WTC11 (cell line): ENCODE data around the gene COL6A3. TPM values are rescaled to one million over a fixed set of nuclear protein-coding genes. Genes with fewer than 3 reads are reported as not detected.

Source experiments
- ATAC-seq: fragments of 200-7000 bp; cut with Tn5 transposase; 2 replicates; pipeline ENCODE4 v1.10.0; 2021; ENCODE audit warnings: mild to moderate bottlenecking, moderate library complexity
- CTCF ChIA-PET: fragments of 300-600 bp; sonication (Branson Sonifier 250); formaldehyde crosslinking; loops from one replicate; lab custom pipeline; 2021; ENCODE audit warnings: antibody characterized with exemption; lab: Charles Lee
- POLR2A ChIA-PET: fragments of 350-600 bp; sonication (Branson Sonifier 250); formaldehyde crosslinking; loops from one replicate; lab custom pipeline; 2021; ENCODE audit warnings: antibody characterized with exemption; lab: Charles Lee
- DNase-seq: peaks from one replicate; pipeline ENCODE4 v3.0.0; 2021; ENCODE audit warnings: low spot score
- H3K27ac Mint-ChIP-seq: 2 replicates; pipeline ENCODE4 v1.8.0; 2021; ENCODE audit warnings: mixed read lengths
- H3K27me3 Mint-ChIP-seq: 2 replicates; pipeline ENCODE4 v1.8.0; 2021; ENCODE audit warnings: low read depth, mild to moderate bottlenecking, moderate library complexity, mixed read lengths
- H3K36me3 Mint-ChIP-seq: 2 replicates; pipeline ENCODE4 v1.8.0; 2021; ENCODE audit warnings: mixed read lengths
- H3K4me1 Mint-ChIP-seq: 2 replicates; pipeline ENCODE4 v1.8.0; 2022; ENCODE audit warnings: mixed read lengths
- H3K4me3 Mint-ChIP-seq: 2 replicates; pipeline ENCODE4 v1.8.0; 2021; ENCODE audit warnings: mild to moderate bottlenecking, moderate library complexity, mixed read lengths
- H3K9me3 Mint-ChIP-seq: 2 replicates; pipeline ENCODE4 v1.8.0; 2021; ENCODE audit warnings: mixed read lengths
- CBFB ChIP-seq: sonication (generic); formaldehyde crosslinking; IDR thresholded peaks from 2 replicates; pipeline ENCODE4 v1.8.1; 2022; ENCODE audit warnings: mild to moderate bottlenecking, low read depth, missing genetic modification reagents
- CREB1 ChIP-seq: sonication (generic); formaldehyde crosslinking; IDR thresholded peaks from 2 replicates; pipeline ENCODE4 v1.8.0; 2023; ENCODE audit warnings: mild to moderate bottlenecking, missing genetic modification reagents
- ELF4 ChIP-seq: sonication (generic); formaldehyde crosslinking; IDR thresholded peaks from 2 replicates; pipeline ENCODE4 v1.8.1; 2022; ENCODE audit warnings: low read depth, mild to moderate bottlenecking, moderate library complexity, missing genetic modification reagents
- ESRRA ChIP-seq: sonication (generic); formaldehyde crosslinking; IDR thresholded peaks from 2 replicates; pipeline ENCODE4 v1.8.1; 2022; ENCODE audit warnings: mild to moderate bottlenecking, missing genetic modification reagents, borderline replicate concordance
- GTF2I ChIP-seq: fragments of 250-450 bp; sonication (Bioruptor Pico); conservative IDR thresholded peaks from 2 replicates; pipeline ENCODE4 v1.4.0; 2021; ENCODE audit warnings: mild to moderate bottlenecking
- JAZF1 ChIP-seq: fragments of 250-450 bp; sonication (Bioruptor Pico); IDR thresholded peaks from 2 replicates; pipeline ENCODE4 v1.9.0; 2021; ENCODE audit warnings: moderate library complexity, mild to moderate bottlenecking, inconsistent platforms
- NFYB ChIP-seq: sonication (generic); formaldehyde crosslinking; conservative IDR thresholded peaks from 2 replicates; pipeline ENCODE4 v1.8.0; 2022; ENCODE audit warnings: low read depth, missing genetic modification reagents
- NR3C1 ChIP-seq: sonication (generic); formaldehyde crosslinking; conservative IDR thresholded peaks from 2 replicates; pipeline ENCODE4 v1.8.1; 2023; ENCODE audit warnings: low read depth, mild to moderate bottlenecking, missing genetic modification reagents
- RELA ChIP-seq: sonication (generic); formaldehyde crosslinking; IDR thresholded peaks from 2 replicates; pipeline ENCODE4 v1.8.1; 2022; ENCODE audit warnings: missing genetic modification reagents, mild to moderate bottlenecking, borderline replicate concordance
- ZNF121 ChIP-seq: sonication (generic); formaldehyde crosslinking; IDR thresholded peaks from 2 replicates; pipeline ENCODE4 v1.8.0; 2023; ENCODE audit warnings: missing genetic modification reagents
- ZNF138 ChIP-seq: sonication (generic); formaldehyde crosslinking; conservative IDR thresholded peaks from 2 replicates; pipeline ENCODE4 v1.8.1; 2022; ENCODE audit warnings: mild to moderate bottlenecking, moderate library complexity, missing genetic modification reagents
- ZNF396 ChIP-seq: fragments of 250-450 bp; sonication (Bioruptor Pico); IDR thresholded peaks from 2 replicates; pipeline ENCODE4 v1.8.0; 2021; ENCODE audit warnings: mild to moderate bottlenecking, moderate library complexity, borderline replicate concordance
- ZNF416 ChIP-seq: fragments of 250-450 bp; sonication (Bioruptor Pico); IDR thresholded peaks from 2 replicates; pipeline ENCODE4 v1.9.0; 2021; ENCODE audit warnings: mild to moderate bottlenecking, inconsistent platforms
- total RNA-seq: library from RNA; stranded (reverse); gene quantifications from 3 replicates; pipeline ENCODE4 v1.2.3, GENCODE V29; 2021
- TF ChIP-seq, protein P1 (sequence below): fragments of 200-600 bp; IDR thresholded peaks from 2 replicates; pipeline ENCODE4 v1.8.0; 2022; ENCODE audit warnings: antibody characterized with exemption
- TF ChIP-seq, protein P2 (sequence below): sonication (generic); formaldehyde crosslinking; IDR thresholded peaks from 2 replicates; pipeline ENCODE4 v1.8.0; 2023; ENCODE audit warnings: mild to moderate bottlenecking, missing genetic modification reagents
- TF ChIP-seq, protein P3 (sequence below): sonication (generic); formaldehyde crosslinking; IDR thresholded peaks from 2 replicates; pipeline ENCODE4 v1.8.0; 2022; ENCODE audit warnings: mild to moderate bottlenecking, missing genetic modification reagents
- TF ChIP-seq, protein P4 (sequence below): fragments of 250-450 bp; sonication (Bioruptor Pico); IDR thresholded peaks from 2 replicates; pipeline ENCODE4 v1.9.0; 2021; ENCODE audit warnings: mild to moderate bottlenecking
- TF ChIP-seq, protein P5 (sequence below): fragments of 250-450 bp; sonication (Bioruptor Pico); IDR thresholded peaks from 2 replicates; pipeline ENCODE4 v1.9.0; 2021; ENCODE audit warnings: moderate library complexity, mild to moderate bottlenecking, inconsistent platforms, borderline replicate concordance
- TF ChIP-seq, protein P6 (sequence below): fragments of 250-450 bp; sonication (Bioruptor Pico); IDR thresholded peaks from 2 replicates; pipeline ENCODE4 v1.9.0; 2021; ENCODE audit warnings: mild to moderate bottlenecking

Gene COL6A3
- total RNA-seq, 1 experiment from 2014 or later = 2.6 TPM

DNA sequence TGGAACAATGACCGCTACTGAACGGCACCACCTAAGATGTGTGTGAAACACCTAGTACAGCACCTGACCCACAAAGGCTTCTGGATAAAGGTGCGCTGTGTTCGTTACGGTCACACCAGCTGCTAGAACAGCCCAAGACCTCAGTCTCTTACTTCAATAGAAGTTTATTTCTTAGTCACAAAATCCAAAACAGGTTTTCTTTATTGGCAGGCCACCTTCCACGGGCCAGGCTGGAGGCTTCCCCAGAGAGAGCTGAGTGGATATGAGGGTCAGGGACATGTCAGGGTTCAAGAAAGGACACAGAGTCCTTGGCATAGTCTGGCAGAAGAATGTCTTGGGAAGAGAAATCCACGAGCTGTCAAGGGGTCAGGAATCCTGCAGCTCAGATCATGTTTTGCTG lies 92.2 kb downstream of the COL6A3 start:
- no peak overlapping the region for H3K27ac Mint-ChIP-seq
- POLR2A ChIA-PET = no interaction called here
- ATAC-seq (no peak), DNase-seq (no peak)
- CTCF ChIA-PET = interaction anchor here (0.8 kb wide), 1 partner anchor 100 kb away, joined by 4 read pairs; no protein-coding TSS in a partner anchor
- H3K4me3 Mint-ChIP-seq = no peak overlapping the region
- H3K27me3 Mint-ChIP-seq = no peaks in the 10 kb centered on the region
- 0 out of 2 replicates have a peak, but pooled peaks cover 3% of the 10 kb centered on the region for H3K4me1 Mint-ChIP-seq
- no peaks in the 10 kb centered on the region for H3K36me3 Mint-ChIP-seq
- TF ChIP-seq, protein P1, sequence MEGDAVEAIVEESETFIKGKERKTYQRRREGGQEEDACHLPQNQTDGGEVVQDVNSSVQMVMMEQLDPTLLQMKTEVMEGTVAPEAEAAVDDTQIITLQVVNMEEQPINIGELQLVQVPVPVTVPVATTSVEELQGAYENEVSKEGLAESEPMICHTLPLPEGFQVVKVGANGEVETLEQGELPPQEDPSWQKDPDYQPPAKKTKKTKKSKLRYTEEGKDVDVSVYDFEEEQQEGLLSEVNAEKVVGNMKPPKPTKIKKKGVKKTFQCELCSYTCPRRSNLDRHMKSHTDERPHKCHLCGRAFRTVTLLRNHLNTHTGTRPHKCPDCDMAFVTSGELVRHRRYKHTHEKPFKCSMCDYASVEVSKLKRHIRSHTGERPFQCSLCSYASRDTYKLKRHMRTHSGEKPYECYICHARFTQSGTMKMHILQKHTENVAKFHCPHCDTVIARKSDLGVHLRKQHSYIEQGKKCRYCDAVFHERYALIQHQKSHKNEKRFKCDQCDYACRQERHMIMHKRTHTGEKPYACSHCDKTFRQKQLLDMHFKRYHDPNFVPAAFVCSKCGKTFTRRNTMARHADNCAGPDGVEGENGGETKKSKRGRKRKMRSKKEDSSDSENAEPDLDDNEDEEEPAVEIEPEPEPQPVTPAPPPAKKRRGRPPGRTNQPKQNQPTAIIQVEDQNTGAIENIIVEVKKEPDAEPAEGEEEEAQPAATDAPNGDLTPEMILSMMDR = no peak
- TF ChIP-seq, protein P2, sequence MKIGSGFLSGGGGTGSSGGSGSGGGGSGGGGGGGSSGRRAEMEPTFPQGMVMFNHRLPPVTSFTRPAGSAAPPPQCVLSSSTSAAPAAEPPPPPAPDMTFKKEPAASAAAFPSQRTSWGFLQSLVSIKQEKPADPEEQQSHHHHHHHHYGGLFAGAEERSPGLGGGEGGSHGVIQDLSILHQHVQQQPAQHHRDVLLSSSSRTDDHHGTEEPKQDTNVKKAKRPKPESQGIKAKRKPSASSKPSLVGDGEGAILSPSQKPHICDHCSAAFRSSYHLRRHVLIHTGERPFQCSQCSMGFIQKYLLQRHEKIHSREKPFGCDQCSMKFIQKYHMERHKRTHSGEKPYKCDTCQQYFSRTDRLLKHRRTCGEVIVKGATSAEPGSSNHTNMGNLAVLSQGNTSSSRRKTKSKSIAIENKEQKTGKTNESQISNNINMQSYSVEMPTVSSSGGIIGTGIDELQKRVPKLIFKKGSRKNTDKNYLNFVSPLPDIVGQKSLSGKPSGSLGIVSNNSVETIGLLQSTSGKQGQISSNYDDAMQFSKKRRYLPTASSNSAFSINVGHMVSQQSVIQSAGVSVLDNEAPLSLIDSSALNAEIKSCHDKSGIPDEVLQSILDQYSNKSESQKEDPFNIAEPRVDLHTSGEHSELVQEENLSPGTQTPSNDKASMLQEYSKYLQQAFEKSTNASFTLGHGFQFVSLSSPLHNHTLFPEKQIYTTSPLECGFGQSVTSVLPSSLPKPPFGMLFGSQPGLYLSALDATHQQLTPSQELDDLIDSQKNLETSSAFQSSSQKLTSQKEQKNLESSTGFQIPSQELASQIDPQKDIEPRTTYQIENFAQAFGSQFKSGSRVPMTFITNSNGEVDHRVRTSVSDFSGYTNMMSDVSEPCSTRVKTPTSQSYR = no peak
- H3K9me3 Mint-ChIP-seq = no peaks in the 10 kb centered on the region

DNA sequence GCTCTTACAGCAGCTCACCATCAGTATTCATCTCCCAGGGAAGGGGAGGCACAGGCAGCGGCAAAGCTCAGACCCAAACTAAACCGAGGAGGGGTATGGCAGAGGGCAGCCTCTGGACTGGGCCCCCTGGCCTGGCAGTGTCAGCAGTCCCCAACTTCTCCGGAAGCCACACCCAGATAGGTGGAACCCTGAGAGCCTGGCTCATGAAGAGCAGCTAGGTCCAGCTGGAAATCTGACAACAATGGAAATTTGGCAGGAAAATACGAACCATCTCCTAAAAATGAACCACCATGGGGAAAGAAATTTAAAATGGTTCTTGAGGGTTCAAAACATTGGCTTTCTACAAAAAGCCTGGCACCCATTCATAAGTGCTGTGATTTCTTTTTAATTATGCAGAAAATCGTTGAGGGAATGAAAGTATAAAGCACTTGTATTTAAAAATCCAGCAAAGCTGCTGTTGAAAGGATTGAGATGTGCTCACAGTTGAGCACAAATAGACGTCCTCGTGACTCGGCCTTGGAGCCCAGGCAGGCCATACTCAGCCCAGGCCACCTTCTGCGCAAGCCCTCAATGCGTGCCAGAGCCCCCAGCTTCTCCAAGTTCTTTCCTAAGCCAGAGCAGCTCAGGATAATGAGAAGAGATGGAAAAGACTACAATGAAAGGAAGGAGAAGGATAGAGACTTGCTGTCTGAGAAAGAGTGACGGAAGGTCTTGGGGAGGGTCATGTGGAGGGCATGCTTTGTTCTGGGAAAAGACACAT lies 93.0 kb downstream of the COL6A3 start:
- POLR2A ChIA-PET = no interaction called here
- Mint-ChIP-seq H3K27ac (no peak overlapping the region; the same call in 1 of the 2 replicates), H3K27me3 (no peaks in the 10 kb centered on the region), H3K4me1 (0 out of 2 replicates have a peak, but pooled peaks cover 3% of the 10 kb centered on the region), H3K36me3 (no peaks in the 10 kb centered on the region), H3K9me3 (no peaks in the 10 kb centered on the region), H3K4me3 (no peak overlapping the region)
- CTCF ChIA-PET = interaction anchor here (0.8 kb wide), 1 partner anchor 101 kb away, joined by 4 read pairs; no protein-coding TSS in a partner anchor
- TF ChIP-seq, protein P3, sequence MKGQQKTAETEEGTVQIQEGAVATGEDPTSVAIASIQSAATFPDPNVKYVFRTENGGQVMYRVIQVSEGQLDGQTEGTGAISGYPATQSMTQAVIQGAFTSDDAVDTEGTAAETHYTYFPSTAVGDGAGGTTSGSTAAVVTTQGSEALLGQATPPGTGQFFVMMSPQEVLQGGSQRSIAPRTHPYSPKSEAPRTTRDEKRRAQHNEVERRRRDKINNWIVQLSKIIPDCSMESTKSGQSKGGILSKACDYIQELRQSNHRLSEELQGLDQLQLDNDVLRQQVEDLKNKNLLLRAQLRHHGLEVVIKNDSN (CRISPR knock-in tag) = no peak
- TF ChIP-seq ZNF121 (CRISPR knock-in tag) (no peak), RELA (CRISPR knock-in tag) (no peak)
- ATAC-seq (no peak), DNase-seq (no peak)

DNA sequence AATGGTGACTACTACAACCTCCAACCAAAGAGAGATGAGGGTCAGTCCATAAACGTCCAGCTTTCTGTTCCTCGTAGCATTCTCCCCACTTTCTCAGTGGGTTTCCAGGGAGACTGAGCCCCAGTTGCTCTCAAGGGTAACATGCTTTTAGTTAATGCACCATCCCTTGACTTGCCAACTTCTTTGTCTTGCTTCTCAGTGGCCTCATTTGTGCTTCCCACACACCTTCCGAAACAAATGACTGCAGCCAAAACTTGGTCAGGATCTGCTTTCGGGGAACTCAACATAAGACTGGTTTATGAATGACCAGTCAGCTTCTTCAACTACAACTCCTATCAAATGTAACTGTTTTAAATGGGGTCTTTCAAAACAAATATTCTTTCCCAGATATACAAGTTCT lies 94.1 kb downstream of the COL6A3 start:
- Mint-ChIP-seq H3K27me3 (no peaks in the 10 kb centered on the region), H3K4me3 (no peak overlapping the region), H3K4me1 (peaks cover 6% of the 10 kb centered on the region; the same call in 1 of the 2 replicates), H3K36me3 (no peaks in the 10 kb centered on the region), H3K9me3 (no peaks in the 10 kb centered on the region), H3K27ac (no peak overlapping the region)
- POLR2A ChIA-PET = no interaction called here
- CTCF ChIA-PET = no interaction called here
- DNase-seq (no peak), ATAC-seq (no peak)
- TF ChIP-seq ELF4 (no peak), CBFB (CRISPR knock-in tag) (no peak), ZNF138 (CRISPR knock-in tag) (no peak), ZNF416 (CRISPR knock-in tag) (no peak), ZNF396 (CRISPR knock-in tag) (no peak), NFYB (CRISPR knock-in tag) (no peak), GTF2I (no peak), ESRRA (no peak), NR3C1 (CRISPR knock-in tag) (no peak), JAZF1 (CRISPR knock-in tag) (no peak), CREB1 (CRISPR knock-in tag) (no peak)
- TF ChIP-seq, protein P4, sequence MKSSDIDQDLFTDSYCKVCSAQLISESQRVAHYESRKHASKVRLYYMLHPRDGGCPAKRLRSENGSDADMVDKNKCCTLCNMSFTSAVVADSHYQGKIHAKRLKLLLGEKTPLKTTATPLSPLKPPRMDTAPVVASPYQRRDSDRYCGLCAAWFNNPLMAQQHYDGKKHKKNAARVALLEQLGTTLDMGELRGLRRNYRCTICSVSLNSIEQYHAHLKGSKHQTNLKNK = no peak
- TF ChIP-seq, protein P5, sequence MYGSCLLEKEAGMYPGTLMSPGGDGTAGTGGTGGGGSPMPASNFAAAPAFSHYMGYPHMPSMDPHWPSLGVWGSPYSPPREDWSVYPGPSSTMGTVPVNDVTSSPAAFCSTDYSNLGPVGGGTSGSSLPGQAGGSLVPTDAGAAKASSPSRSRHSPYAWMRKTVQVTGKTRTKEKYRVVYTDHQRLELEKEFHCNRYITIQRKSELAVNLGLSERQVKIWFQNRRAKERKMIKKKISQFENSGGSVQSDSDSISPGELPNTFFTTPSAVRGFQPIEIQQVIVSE (CRISPR knock-in tag) = no peak
- TF ChIP-seq, protein P6, sequence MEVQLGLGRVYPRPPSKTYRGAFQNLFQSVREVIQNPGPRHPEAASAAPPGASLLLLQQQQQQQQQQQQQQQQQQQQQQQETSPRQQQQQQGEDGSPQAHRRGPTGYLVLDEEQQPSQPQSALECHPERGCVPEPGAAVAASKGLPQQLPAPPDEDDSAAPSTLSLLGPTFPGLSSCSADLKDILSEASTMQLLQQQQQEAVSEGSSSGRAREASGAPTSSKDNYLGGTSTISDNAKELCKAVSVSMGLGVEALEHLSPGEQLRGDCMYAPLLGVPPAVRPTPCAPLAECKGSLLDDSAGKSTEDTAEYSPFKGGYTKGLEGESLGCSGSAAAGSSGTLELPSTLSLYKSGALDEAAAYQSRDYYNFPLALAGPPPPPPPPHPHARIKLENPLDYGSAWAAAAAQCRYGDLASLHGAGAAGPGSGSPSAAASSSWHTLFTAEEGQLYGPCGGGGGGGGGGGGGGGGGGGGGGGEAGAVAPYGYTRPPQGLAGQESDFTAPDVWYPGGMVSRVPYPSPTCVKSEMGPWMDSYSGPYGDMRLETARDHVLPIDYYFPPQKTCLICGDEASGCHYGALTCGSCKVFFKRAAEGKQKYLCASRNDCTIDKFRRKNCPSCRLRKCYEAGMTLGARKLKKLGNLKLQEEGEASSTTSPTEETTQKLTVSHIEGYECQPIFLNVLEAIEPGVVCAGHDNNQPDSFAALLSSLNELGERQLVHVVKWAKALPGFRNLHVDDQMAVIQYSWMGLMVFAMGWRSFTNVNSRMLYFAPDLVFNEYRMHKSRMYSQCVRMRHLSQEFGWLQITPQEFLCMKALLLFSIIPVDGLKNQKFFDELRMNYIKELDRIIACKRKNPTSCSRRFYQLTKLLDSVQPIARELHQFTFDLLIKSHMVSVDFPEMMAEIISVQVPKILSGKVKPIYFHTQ (CRISPR knock-in tag) = no peak
- TF ChIP-seq, protein P1 = no peak
